Stimulated activated effector memory CD8-positive, alpha-beta T cell treated with anti-CD3 and anti-CD28 coated beads, Interleukin-12 subunit alpha, Interleukin-12 subunit beta, amount 100 ng/mL, for 72 hours (primary cell): ENCODE results near the gene MAGEB4.
"Not testable (repeated sequence)": the region's sequence is repeated elsewhere in the genome, so short reads cannot be mapped to it uniquely, and the experiment has no call there.

ENCODE experiments used
- ATAC-seq: fragments of 150-1000 bp; cut with Tn5 transposase; 2 replicates; pipeline ENCODE4 v1.10.0; 2021
- DNase-seq, 2 donors: peaks; one replicate each; pipeline ENCODE4 v3.0.0; 2021 to 2022; ENCODE audit warnings: low spot score in 2 of 2
- H3K27ac Mint-ChIP-seq: one replicate; pipeline ENCODE4 v1.8.0; 2022; ENCODE audit warnings: mild to moderate bottlenecking, mixed read lengths
- H3K36me3 Mint-ChIP-seq: one replicate; pipeline ENCODE4 v1.8.0; 2022; ENCODE audit warnings: mild to moderate bottlenecking, mixed read lengths
- H3K4me1 Mint-ChIP-seq: one replicate; pipeline ENCODE4 v1.8.0; 2022; ENCODE audit warnings: mixed read lengths
- H3K4me3 Mint-ChIP-seq: one replicate; pipeline ENCODE4 v1.8.0; 2022; ENCODE audit warnings: mild to moderate bottlenecking, mixed read lengths
- H3K9me3 Mint-ChIP-seq: one replicate; pipeline ENCODE4 v1.8.0; 2022; ENCODE audit warnings: mixed read lengths

MAGEB4 gene, protein sequence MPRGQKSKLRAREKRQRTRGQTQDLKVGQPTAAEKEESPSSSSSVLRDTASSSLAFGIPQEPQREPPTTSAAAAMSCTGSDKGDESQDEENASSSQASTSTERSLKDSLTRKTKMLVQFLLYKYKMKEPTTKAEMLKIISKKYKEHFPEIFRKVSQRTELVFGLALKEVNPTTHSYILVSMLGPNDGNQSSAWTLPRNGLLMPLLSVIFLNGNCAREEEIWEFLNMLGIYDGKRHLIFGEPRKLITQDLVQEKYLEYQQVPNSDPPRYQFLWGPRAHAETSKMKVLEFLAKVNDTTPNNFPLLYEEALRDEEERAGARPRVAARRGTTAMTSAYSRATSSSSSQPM

GRCh38 chrX:30241724-30242415, at the start of gene MAGEB4:
MAGEB4 (plus strand) TSS chrX:30242000; CDS start chrX:30242136, 136 bp downstream.
- H3K36me3 Mint-ChIP-seq: no peaks in the 10 kb centered on the region
- H3K27ac Mint-ChIP-seq: no peak within 1 kb of the TSS
- H3K4me3 Mint-ChIP-seq: no peak within 1 kb of the TSS
- no peaks in the 10 kb centered on the region for H3K4me1 Mint-ChIP-seq
- no peaks in the 10 kb centered on the region for H3K9me3 Mint-ChIP-seq
- no peak for DNase-seq
- no peak for ATAC-seq

DNA sequence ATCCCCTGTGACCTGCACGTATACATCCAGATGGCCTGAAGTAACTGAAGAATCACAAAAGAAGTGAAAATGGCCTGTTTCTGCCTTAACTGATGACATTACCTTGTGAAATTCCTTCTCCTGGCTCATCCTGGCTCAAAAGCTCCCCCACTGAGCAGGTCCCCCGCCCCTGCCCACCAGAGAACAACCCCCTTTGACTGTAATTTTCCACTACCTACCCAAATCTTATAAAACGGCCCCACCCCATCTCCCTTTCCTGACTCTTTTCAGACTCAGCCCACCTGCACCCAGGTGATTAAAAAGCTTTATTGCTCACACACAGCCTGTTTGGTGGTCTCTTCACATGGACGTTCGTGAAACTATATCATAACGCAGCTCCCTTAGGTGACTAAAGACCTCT, 47.9 kb upstream of the MAGEB4 start:
- not testable (repeated sequence) for H3K27ac Mint-ChIP-seq, H3K9me3 Mint-ChIP-seq, H3K36me3 Mint-ChIP-seq, DNase-seq, H3K4me1 Mint-ChIP-seq, H3K4me3 Mint-ChIP-seq, ATAC-seq

DNA sequence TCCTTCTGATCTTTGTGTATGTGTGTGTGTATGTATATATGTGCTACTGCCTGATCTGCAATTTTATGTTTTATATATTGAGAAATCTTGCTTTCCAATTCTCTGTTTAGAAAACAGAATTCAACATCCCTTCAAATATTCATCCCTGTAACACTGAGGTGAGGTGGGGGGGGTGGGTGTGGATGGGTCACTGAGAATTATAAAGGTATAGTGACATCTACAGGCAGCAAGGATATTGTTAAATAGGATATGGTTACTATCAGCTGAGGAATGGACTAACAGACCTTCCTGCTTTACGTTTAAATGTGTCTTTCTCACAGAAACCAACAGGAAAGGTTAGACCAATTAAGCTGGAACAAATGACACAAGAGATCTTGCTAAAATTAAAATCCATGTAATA, 45.5 kb upstream of the MAGEB4 start:
- Mint-ChIP-seq H3K36me3 (no peaks in the 10 kb centered on the region), H3K9me3 (peaks cover 8% of the 10 kb centered on the region), H3K4me1 (no peaks in the 10 kb centered on the region), H3K27ac (no peak overlapping the region), H3K4me3 (no peak overlapping the region)
- ATAC-seq (no peak), DNase-seq (no peak)

DNA sequence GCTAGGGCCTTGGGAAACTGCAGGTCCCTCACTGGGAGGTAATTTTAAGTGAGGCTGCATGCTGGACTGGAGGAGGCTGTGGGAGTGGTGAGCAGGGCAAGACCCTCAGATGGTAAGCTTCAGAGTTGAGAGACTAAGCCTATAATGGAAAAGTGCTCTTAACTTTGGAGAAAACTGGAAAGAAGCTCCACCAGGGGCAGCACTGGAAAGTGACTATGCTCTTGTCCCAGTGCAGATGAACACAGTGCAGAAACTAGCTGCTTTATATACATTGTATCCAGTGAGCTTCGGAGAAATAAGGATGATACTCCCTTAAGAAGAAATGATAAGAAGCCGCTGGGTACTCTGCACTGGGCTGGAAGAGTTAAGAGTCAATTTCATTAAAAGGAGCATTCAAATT, 29.6 kb upstream of the MAGEB4 start:
- Mint-ChIP-seq H3K4me3 (no peak overlapping the region), H3K9me3 (peaks cover 3% of the 10 kb centered on the region), H3K27ac (no peak overlapping the region), H3K36me3 (no peaks in the 10 kb centered on the region), H3K4me1 (no peaks in the 10 kb centered on the region)
- no peak for ATAC-seq
- no peak for DNase-seq

GRCh38 chrX:30215357-30215843, 26.4 kb upstream of the MAGEB4 start, which contains the start of gene MAGEB2:
MAGEB2 (plus strand) TSS chrX:30215563; CDS start chrX:30218581, 3,018 bp downstream.
- ATAC-seq (no peak), DNase-seq (no peak)
- H3K4me3 Mint-ChIP-seq: no peak within 1 kb of the TSS
- H3K27ac Mint-ChIP-seq: no peak within 1 kb of the TSS
- no peaks in the 10 kb centered on the region for H3K36me3 Mint-ChIP-seq
- H3K4me1 Mint-ChIP-seq: no peaks in the 10 kb centered on the region
- H3K9me3 Mint-ChIP-seq: peaks cover 3% of the 10 kb centered on the region

- DNase-seq: no peak
- H3K4me1 Mint-ChIP-seq: no peaks in the 10 kb centered on the region
Observed at GRCh38 chrX:30217465-30217864, 24.3 kb upstream of the MAGEB4 start.

DNA sequence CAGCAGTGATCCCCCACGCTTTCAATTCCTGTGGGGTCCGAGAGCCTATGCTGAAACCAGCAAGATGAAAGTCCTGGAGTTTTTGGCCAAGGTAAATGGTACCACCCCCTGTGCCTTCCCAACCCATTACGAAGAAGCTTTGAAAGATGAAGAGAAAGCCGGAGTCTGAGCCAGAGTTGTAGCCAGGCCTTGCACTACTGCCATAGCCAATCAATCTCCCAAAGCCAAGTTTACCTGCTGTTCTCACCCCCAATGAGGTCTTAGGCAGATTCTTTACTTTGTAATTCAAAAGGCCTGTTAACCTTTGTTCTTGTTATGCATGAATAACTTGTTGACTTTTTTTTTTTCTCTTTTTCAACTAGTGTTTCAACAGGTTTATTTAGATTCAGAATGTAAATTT, 22.4 kb upstream of the MAGEB4 start:
- Mint-ChIP-seq H3K4me3 (no peak overlapping the region), H3K9me3 (no peaks in the 10 kb centered on the region), H3K36me3 (no peaks in the 10 kb centered on the region), H3K27ac (no peak overlapping the region), H3K4me1 (no peaks in the 10 kb centered on the region)
- DNase-seq: no peak
- ATAC-seq: no peak

More at GRCh38 chrX:30217465-30217864, 24.3 kb upstream of the MAGEB4 start:
- no peak overlapping the region for H3K4me3 Mint-ChIP-seq
- no peaks in the 10 kb centered on the region for H3K9me3 Mint-ChIP-seq
- no peak for ATAC-seq
- H3K36me3 Mint-ChIP-seq: no peaks in the 10 kb centered on the region
- H3K27ac Mint-ChIP-seq: no peak overlapping the region

DNA sequence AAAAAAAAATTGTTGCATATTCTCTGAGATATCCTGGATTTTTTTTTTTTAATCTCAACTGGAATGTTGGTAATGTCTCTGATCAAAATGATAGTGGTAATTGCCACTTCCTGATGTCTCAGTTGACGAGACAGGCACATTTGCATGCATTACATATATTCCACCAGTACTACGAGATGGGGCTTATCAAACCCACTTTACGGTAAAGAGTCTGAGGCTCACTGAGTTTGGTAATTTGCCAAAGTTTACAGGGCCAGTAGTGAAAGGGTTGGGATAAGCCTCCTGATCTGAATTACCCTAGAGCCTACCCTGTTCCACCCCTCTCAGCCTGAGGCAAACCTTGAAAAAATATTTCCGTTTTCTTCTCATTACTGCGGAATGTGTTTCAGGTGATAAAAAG, 21.1 kb upstream of the MAGEB4 start:
- Mint-ChIP-seq H3K4me3 (no peak overlapping the region), H3K36me3 (no peaks in the 10 kb centered on the region), H3K9me3 (no peaks in the 10 kb centered on the region), H3K27ac (no peak overlapping the region), H3K4me1 (no peaks in the 10 kb centered on the region)
- DNase-seq: no peak
- no peak for ATAC-seq

- Mint-ChIP-seq H3K9me3 (no peaks in the 10 kb centered on the region), H3K27ac (no peak overlapping the region), H3K36me3 (no peaks in the 10 kb centered on the region), H3K4me3 (no peak overlapping the region), H3K4me1 (no peaks in the 10 kb centered on the region)
- DNase-seq (no peak), ATAC-seq (no peak)
Observed at GRCh38 chrX:30224536-30224935, 17.3 kb upstream of the MAGEB4 start.

DNA sequence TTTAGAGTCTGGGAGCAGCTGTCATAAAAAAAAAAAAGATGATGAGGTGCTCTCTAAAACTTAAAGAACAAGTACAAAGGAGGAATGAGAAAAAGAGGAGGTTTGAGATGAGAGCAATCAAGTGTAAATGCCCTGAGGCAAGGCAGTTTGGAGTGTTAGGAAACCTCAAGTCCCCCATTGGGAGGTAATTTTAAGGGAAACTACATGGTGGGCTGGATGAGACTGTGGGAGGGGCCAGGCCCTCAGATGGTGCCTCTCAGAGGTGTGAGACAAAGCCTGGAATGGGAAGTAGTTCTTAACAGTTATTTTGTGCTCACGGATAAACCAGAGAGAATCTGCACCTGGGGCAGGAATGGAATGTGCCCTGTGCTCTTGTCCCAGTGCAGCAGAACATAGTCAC, 13.3 kb upstream of the MAGEB4 start:
- H3K4me1 Mint-ChIP-seq: no peaks in the 10 kb centered on the region

DNA sequence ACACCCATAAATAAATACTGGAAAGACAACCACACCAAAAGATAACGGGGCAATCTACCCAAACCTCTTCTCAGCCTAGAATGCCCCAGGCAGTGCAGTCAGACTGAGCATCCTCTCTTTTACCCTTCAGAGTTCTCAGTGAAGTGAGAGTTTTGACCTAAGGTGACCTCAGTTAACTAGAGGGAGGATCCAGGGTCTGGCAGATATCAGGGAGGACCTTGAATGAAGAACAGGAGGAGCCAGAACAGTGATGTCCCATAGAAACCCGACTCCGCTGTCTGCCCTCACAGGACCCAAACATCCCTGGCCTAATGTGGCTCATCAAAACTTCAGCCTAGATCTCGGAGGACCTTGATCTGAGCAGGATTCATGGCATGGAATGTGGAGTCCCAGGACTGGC, 11.4 kb upstream of the MAGEB4 start, which contains the start of gene MAGEB3:
Gene MAGEB3, plus strand, starts transcription at position 263 of the 400 bp plus-strand sequence. CDS start 5,268 bp downstream, outside the sequence.
- Mint-ChIP-seq H3K27ac (no peak within 1 kb of the TSS), H3K4me1 (no peaks in the 10 kb centered on the region), H3K9me3 (no peaks in the 10 kb centered on the region), H3K36me3 (no peaks in the 10 kb centered on the region), H3K4me3 (no peak within 1 kb of the TSS)
- no peak for DNase-seq
- ATAC-seq: no peak

More for the DNA sequence above, 13.3 kb upstream of the MAGEB4 start:
- Mint-ChIP-seq H3K9me3 (no peaks in the 10 kb centered on the region), H3K27ac (no peak overlapping the region), H3K4me3 (no peak overlapping the region), H3K36me3 (no peaks in the 10 kb centered on the region)
- DNase-seq (no peak), ATAC-seq (no peak)

- Mint-ChIP-seq H3K9me3 (no peaks in the 10 kb centered on the region), H3K4me1 (no peaks in the 10 kb centered on the region), H3K4me3 (no peak within 1 kb of the TSS), H3K36me3 (no peaks in the 10 kb centered on the region), H3K27ac (no peak within 1 kb of the TSS)
- ATAC-seq (no peak), DNase-seq (no peak)
Observed at GRCh38 chrX:30246769-30247489, 5.1 kb downstream of the MAGEB4 start, which contains the start of gene MAGEB1. MAGEB1 (plus strand) TSS chrX:30247146; CDS start chrX:30250494, 3,348 bp downstream.

GRCh38 chrX:30248854-30249253, 7.1 kb downstream of the MAGEB4 start:
- Mint-ChIP-seq H3K4me1 (no peaks in the 10 kb centered on the region), H3K4me3 (no peak overlapping the region), H3K36me3 (no peaks in the 10 kb centered on the region), H3K27ac (no peak overlapping the region), H3K9me3 (no peaks in the 10 kb centered on the region)
- ATAC-seq (no peak), DNase-seq (no peak)

GRCh38 chrX:30253257-30253656, 11.5 kb downstream of the MAGEB4 start:
- H3K27ac Mint-ChIP-seq: no peak overlapping the region
- DNase-seq (no peak), ATAC-seq (no peak)
- no peak overlapping the region for H3K4me3 Mint-ChIP-seq
- no peaks in the 10 kb centered on the region for H3K4me1 Mint-ChIP-seq
- no peaks in the 10 kb centered on the region for H3K9me3 Mint-ChIP-seq
- H3K36me3 Mint-ChIP-seq: no peaks in the 10 kb centered on the region

DNA sequence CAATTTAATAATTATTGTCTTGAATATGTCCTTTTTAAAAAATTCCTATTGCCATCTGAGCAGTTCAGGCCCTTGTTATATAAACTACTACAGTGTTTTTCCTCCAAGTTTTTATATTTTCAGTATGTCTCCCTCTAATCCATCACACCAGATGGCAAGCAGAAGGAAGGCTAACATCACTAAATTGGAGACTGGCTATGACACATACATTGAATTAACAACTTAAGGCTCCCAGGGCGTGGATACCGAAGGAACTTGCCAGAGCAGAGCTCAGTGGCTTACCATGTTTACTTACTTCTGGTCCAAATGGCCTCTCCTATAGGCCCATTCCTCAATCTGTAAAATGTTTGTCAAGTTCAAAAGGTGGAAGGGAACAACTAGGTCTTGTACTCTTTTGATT, 18.1 kb downstream of the MAGEB4 start:
- H3K4me1 Mint-ChIP-seq: no peaks in the 10 kb centered on the region
- ATAC-seq: no peak

More for the DNA sequence above, 18.1 kb downstream of the MAGEB4 start:
- no peak for DNase-seq
- H3K9me3 Mint-ChIP-seq: no peaks in the 10 kb centered on the region
- H3K36me3 Mint-ChIP-seq: no peaks in the 10 kb centered on the region
- H3K27ac Mint-ChIP-seq: no peak overlapping the region
- no peak overlapping the region for H3K4me3 Mint-ChIP-seq
